Nephron progenitor cell (in vitro differentiated cells): ENCODE measurements around the gene CCDC137.

ENCODE experiments used
- DNase-seq: peaks from one replicate; pipeline ENCODE4 v3.0.0; 2021
- H3K27ac Mint-ChIP-seq: 2 replicates; pipeline ENCODE4 v1.8.0; 2021; ENCODE audit warnings: mild to moderate bottlenecking, moderate library complexity, mixed read lengths
- H3K27me3 Mint-ChIP-seq: 2 replicates; pipeline ENCODE4 v1.8.0; 2021; ENCODE audit warnings: mild to moderate bottlenecking, low read depth, mixed read lengths; ENCODE audit not compliant: poor library complexity
- H3K36me3 Mint-ChIP-seq: 2 replicates; pipeline ENCODE4 v1.8.0; 2021; ENCODE audit warnings: low read depth, mixed read lengths
- H3K4me1 Mint-ChIP-seq: 2 replicates; pipeline ENCODE4 v1.8.0; 2021; ENCODE audit warnings: mixed read lengths
- H3K4me3 Mint-ChIP-seq: 2 replicates; pipeline ENCODE4 v1.8.0; 2021; ENCODE audit warnings: mild to moderate bottlenecking, moderate library complexity, mixed read lengths
- H3K9me3 Mint-ChIP-seq: 2 replicates; pipeline ENCODE4 v1.8.0; 2021; ENCODE audit warnings: mild to moderate bottlenecking, moderate library complexity, mixed read lengths
- TF ChIP-seq, protein P1 (sequence below): fragments of 200-600 bp; sonication (generic); IDR thresholded peaks from 2 replicates; pipeline ENCODE4 v1.5.0; 2021; ENCODE audit warnings: antibody characterized with exemption

Gene CCDC137

DNA sequence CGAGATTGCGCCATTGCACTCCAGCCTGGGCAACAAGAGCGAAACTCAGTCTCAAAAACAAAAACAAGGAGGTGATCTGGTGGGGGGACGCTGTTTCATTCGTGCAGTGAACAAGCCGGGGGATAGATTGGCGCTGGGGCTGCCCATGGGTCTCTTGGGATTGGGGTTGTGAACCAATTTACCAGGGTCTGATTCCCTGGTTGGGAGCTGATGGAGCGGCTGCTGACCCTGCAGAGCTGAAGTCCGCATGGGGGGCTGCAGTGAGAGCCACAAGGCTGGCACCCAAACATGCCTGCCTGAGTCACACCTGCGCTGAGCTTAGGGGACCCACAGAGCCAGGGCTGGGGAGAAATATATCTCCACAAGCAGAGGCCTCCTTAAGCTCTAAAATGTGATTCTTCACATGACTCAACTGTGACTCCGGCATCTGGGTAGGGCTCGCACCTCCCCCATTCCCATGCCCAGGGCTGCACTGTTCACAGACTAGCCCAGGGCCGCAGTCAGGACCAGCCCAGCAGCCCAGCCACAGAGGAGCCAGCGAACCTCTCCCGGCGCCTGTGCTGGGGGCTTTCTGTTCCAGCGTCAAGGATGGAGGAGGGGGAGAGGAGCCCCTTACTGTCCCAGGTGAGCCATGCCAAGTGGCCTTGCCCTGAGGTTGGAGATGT lies 24.6 kb upstream of the CCDC137 start:
- Mint-ChIP-seq H3K4me1 (peaks cover 22% of the 10 kb centered on the region), H3K4me3 (no peak overlapping the region), H3K27me3 (peaks cover 3% of the 10 kb centered on the region), H3K9me3 (no peaks in the 10 kb centered on the region), H3K27ac (no peak overlapping the region), H3K36me3 (no peaks in the 10 kb centered on the region)
- DNase-seq = no peak
- TF ChIP-seq, protein P1, sequence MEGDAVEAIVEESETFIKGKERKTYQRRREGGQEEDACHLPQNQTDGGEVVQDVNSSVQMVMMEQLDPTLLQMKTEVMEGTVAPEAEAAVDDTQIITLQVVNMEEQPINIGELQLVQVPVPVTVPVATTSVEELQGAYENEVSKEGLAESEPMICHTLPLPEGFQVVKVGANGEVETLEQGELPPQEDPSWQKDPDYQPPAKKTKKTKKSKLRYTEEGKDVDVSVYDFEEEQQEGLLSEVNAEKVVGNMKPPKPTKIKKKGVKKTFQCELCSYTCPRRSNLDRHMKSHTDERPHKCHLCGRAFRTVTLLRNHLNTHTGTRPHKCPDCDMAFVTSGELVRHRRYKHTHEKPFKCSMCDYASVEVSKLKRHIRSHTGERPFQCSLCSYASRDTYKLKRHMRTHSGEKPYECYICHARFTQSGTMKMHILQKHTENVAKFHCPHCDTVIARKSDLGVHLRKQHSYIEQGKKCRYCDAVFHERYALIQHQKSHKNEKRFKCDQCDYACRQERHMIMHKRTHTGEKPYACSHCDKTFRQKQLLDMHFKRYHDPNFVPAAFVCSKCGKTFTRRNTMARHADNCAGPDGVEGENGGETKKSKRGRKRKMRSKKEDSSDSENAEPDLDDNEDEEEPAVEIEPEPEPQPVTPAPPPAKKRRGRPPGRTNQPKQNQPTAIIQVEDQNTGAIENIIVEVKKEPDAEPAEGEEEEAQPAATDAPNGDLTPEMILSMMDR = no peak

DNA sequence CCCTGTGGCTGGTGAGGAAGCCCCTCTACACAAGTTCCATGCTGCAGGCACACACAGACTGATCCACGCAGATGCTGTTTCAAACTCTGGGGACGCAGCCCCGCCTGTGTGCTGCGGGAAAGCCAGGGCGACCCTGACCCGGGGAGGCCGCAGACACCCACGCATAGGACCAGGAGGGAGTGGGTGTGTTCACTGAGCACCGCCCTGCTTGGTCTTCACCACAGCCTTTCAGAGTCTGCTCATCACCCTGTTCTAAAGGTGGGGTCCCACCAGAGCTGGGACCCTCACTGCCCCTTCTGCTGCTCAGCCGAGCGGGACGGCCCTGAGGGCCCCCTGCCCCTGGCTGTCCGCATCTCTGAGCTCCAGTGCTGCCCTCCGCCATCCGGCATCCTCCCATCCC lies 22.0 kb upstream of the CCDC137 start:
- no peak for DNase-seq
- H3K4me1 Mint-ChIP-seq = peaks cover 7% of the 10 kb centered on the region

DNA sequence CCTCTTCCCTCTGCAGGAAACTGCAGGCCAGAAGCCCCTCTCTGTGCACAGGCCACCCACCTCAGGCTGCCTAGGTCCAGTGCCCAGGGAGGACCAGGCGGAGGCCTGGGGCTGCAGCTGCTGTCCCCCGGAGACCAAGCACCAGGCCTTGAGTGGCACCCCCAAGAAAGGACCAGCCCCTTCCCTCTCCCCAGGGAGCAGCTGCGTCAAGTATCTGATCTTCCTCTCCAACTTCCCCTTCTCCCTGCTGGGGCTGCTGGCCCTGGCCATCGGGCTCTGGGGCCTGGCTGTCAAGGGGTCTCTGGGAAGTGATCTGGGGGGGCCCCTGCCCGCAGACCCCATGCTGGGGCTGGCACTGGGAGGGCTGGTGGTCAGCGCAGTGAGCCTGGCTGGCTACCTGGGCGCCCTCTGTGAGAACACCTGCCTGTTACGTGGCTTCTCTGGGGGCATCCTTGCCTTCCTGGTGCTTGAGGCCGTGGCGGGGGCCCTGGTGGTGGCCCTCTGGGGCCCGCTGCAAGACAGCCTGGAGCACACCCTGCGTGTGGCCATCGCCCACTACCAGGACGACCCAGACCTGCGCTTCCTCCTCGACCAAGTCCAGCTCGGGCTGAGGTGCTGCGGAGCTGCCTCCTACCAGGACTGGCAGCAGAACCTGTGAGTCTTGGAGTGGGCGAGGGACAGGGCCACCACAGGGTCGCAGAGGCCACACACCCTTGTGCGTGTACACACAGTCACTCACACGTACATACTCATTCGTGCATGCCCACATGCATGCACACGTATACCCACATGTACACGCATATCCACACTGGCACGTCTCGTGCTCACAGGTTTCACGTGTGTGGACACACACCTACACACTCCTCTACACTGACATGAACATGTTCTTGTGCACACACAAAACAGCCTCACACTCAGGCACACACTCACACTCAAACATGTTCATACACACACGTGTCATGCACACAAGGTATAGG lies 21.3 kb upstream of the CCDC137 start:
- Mint-ChIP-seq H3K27ac (no peak overlapping the region), H3K4me3 (no peak overlapping the region), H3K4me1 (peaks cover 7% of the 10 kb centered on the region), H3K27me3 (peaks cover 18% of the 10 kb centered on the region), H3K9me3 (peaks cover 11% of the 10 kb centered on the region), H3K36me3 (no peaks in the 10 kb centered on the region)
- TF ChIP-seq, protein P1 = no peak
- no peak for DNase-seq

More for the DNA sequence above, 22.0 kb upstream of the CCDC137 start:
- peaks cover 7% of the 10 kb centered on the region for H3K9me3 Mint-ChIP-seq
- peaks cover 15% of the 10 kb centered on the region for H3K27me3 Mint-ChIP-seq
- TF ChIP-seq, protein P1 = no peak
- no peaks in the 10 kb centered on the region for H3K36me3 Mint-ChIP-seq
- H3K4me3 Mint-ChIP-seq = no peak overlapping the region
- H3K27ac Mint-ChIP-seq = no peak overlapping the region

DNA sequence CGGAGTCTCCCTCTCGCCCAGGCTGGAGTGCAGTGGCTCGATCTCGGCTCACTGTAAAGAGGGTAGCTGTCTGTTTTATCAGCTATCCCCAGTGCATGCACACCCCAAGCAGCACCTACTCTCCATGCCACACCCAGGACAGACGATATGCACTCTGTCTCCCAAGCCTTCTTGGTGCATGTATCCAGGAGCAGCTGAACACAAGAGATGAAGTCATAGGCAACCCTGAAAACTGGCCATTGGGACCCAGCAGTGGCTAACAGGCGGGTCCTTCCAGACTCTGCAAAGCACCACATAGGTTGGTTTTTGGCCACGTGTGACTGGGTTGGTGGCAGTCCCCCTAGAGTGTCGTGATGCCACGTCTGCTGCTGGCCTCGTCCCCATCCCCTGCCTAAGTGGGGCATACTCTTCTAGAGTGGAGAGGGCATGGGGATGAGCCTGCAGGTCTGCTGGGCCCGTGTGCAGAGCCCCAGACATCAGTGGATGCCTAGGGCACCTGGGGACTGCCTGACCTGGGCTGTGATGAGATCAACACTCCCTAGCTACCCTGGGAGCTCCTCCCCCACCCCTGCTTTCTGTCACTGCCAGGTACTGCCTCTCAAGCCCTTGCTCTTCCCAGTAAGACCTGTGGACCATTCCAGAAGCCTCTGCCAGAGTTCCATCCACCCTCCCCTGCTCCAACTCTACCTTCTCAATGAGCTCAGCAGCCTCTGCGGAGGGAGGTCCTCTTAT lies 19.5 kb upstream of the CCDC137 start:
- H3K9me3 Mint-ChIP-seq = peaks cover 11% of the 10 kb centered on the region
- DNase-seq = no peak
- H3K4me3 Mint-ChIP-seq = no peak overlapping the region
- peaks cover 18% of the 10 kb centered on the region for H3K27me3 Mint-ChIP-seq
- peaks cover 5% of the 10 kb centered on the region for H3K4me1 Mint-ChIP-seq
- TF ChIP-seq, protein P1 = no peak
- H3K36me3 Mint-ChIP-seq = no peaks in the 10 kb centered on the region
- no peak overlapping the region for H3K27ac Mint-ChIP-seq

DNA sequence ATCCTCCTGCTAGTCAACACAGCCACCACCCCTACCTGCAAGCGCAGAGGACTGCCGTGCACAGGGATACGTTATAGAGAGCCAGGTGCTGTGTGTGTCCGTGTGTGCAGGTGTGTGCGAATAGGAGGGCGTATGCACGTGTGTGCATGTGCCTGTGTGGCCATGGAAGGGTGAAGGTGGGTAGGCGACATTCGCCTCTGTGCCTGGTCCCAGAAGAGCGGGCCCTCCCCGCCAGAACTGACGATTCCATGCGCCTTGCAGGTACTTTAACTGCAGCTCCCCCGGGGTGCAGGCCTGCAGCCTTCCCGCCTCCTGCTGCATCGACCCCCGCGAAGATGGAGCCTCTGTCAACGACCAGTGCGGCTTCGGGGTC lies 18.9 kb upstream of the CCDC137 start:
- H3K36me3 Mint-ChIP-seq = no peaks in the 10 kb centered on the region

More for the DNA sequence above, 18.9 kb upstream of the CCDC137 start:
- no peak for DNase-seq
- Mint-ChIP-seq H3K4me1 (peaks cover 6% of the 10 kb centered on the region), H3K4me3 (no peak overlapping the region), H3K27ac (no peak overlapping the region), H3K27me3 (peaks cover 18% of the 10 kb centered on the region), H3K9me3 (peaks cover 11% of the 10 kb centered on the region)
- TF ChIP-seq, protein P1 = no peak
